H9 (cell line): ENCODE data around the gene CCDC57. TPM values are rescaled to one million over a fixed set of nuclear protein-coding genes. Genes with fewer than 3 reads are reported as not detected.

Experiments used
- DNase-seq: peaks from one replicate; pipeline ENCODE4 v3.0.0-alpha.2; 2017
- H2AFZ ChIP-seq: one replicate; pipeline ENCODE4 v1.6.1; 2013; ENCODE audit warnings: mild to moderate bottlenecking, low read length, control low read depth, moderate library complexity
- H2AK5ac ChIP-seq: 2 replicates; pipeline ENCODE4 v1.6.1; 2013; ENCODE audit warnings: low read length, control low read depth, mixed read lengths; ENCODE audit not compliant: insufficient read length
- H2BK120ac ChIP-seq: one replicate; pipeline ENCODE4 v1.6.1; 2013; ENCODE audit warnings: low read depth, mild to moderate bottlenecking, low read length, control low read depth, inconsistent platforms; ENCODE audit not compliant: poor library complexity, severe bottlenecking
- H2BK12ac ChIP-seq: 2 replicates; pipeline ENCODE4 v1.6.1; 2013; ENCODE audit warnings: low read length, control low read depth, mixed read lengths, low read depth; ENCODE audit not compliant: insufficient read length
- H2BK15ac ChIP-seq: 2 replicates; pipeline ENCODE4 v1.6.1; 2013; ENCODE audit warnings: low read depth, low read length, control low read depth
- H2BK20ac ChIP-seq: one replicate; pipeline ENCODE4 v1.6.1; 2013; ENCODE audit warnings: low read depth, mild to moderate bottlenecking, low read length, control low read depth, inconsistent platforms; ENCODE audit not compliant: poor library complexity, severe bottlenecking
- H2BK5ac ChIP-seq: 2 replicates; pipeline ENCODE4 v1.6.1; 2013; ENCODE audit warnings: low read length, control low read depth, mixed read lengths; ENCODE audit not compliant: insufficient read length
- H3K14ac ChIP-seq: 2 replicates; pipeline ENCODE4 v1.6.1; 2013; ENCODE audit warnings: low read length, control low read depth; ENCODE audit not compliant: insufficient read depth
- H3K18ac ChIP-seq: 2 replicates; pipeline ENCODE4 v1.6.1; 2013; ENCODE audit warnings: low read depth, mild to moderate bottlenecking, mixed read lengths, low read length, control low read depth; ENCODE audit not compliant: insufficient read length
- H3K23ac ChIP-seq: 2 replicates; pipeline ENCODE4 v1.6.1; 2013; ENCODE audit warnings: low read length, control low read depth, mixed read lengths, low read depth; ENCODE audit not compliant: insufficient read length
- H3K23me2 ChIP-seq: 2 replicates; pipeline ENCODE4 v1.6.1; 2013; ENCODE audit warnings: low read depth, mild to moderate bottlenecking, mixed read lengths, low read length, control low read depth; ENCODE audit not compliant: insufficient read length, poor library complexity, severe bottlenecking
- H3K27ac ChIP-seq: 2 replicates; pipeline ENCODE4 v1.5.1; 2013; ENCODE audit warnings: low read length, control low read depth, mixed read lengths, low read depth; ENCODE audit not compliant: insufficient read length
- H3K27me3 ChIP-seq: 2 replicates; pipeline ENCODE4 v1.6.1; 2013; ENCODE audit warnings: low read length, control low read depth, inconsistent platforms; ENCODE audit not compliant: insufficient read depth
- H3K4ac ChIP-seq: 2 replicates; pipeline ENCODE4 v1.6.1; 2013; ENCODE audit warnings: low read depth, mild to moderate bottlenecking, control low read depth, inconsistent platforms, low read length, moderate library complexity
- H3K4me1 ChIP-seq: 2 replicates; pipeline ENCODE4 v1.6.1; 2013; ENCODE audit warnings: low read length, control low read depth, inconsistent platforms; ENCODE audit not compliant: insufficient read depth
- H3K4me2 ChIP-seq: 2 replicates; pipeline ENCODE4 v1.6.1; 2013; ENCODE audit warnings: low read length, control low read depth, mixed read lengths; ENCODE audit not compliant: insufficient read length, insufficient read depth
- H3K56ac ChIP-seq: 2 replicates; pipeline ENCODE4 v1.6.1; 2013; ENCODE audit warnings: low read depth, mild to moderate bottlenecking, mixed read lengths, low read length, control low read depth; ENCODE audit not compliant: insufficient read length
- H3K79me1 ChIP-seq: 2 replicates; pipeline ENCODE4 v1.6.1; 2013; ENCODE audit warnings: low read depth, mild to moderate bottlenecking, moderate library complexity, low read length, control low read depth, inconsistent platforms; ENCODE audit not compliant: insufficient read depth, poor library complexity, severe bottlenecking
- H3K79me2 ChIP-seq: 2 replicates; pipeline ENCODE4 v1.6.1; 2013; ENCODE audit warnings: low read length, control low read depth, inconsistent platforms; ENCODE audit not compliant: insufficient read depth
- H3K9ac ChIP-seq: 2 replicates; pipeline ENCODE4 v1.6.1; 2013; ENCODE audit warnings: low read length, control low read depth, mixed read lengths; ENCODE audit not compliant: insufficient read length; ENCODE audit errors: extremely low read depth
- H3K9me3 ChIP-seq: one replicate; pipeline ENCODE4 v1.6.1; 2013; ENCODE audit warnings: low read depth, low read length, inconsistent platforms; ENCODE audit not compliant: control insufficient read depth
- H3T11ph ChIP-seq: one replicate; pipeline ENCODE4 v1.6.1; 2013; ENCODE audit warnings: mild to moderate bottlenecking, low read length, control low read depth, inconsistent platforms
- H4K20me1 ChIP-seq: one replicate; pipeline ENCODE4 v1.6.1; 2013; ENCODE audit not compliant: control insufficient read depth, insufficient read length, insufficient read depth
- H4K5ac ChIP-seq: 2 replicates; pipeline ENCODE4 v1.6.1; 2013; ENCODE audit warnings: low read depth, mild to moderate bottlenecking, mixed read lengths, low read length, control low read depth; ENCODE audit not compliant: insufficient read length
- H4K8ac ChIP-seq: replicated peaks from 2 replicates; pipeline ENCODE4 v1.6.1; 2013; ENCODE audit warnings: low read length, control low read depth, mixed read lengths, low read depth; ENCODE audit not compliant: insufficient read length
- H4K91ac ChIP-seq: 2 replicates; pipeline ENCODE4 v1.6.1; 2013; ENCODE audit warnings: low read depth, mild to moderate bottlenecking, moderate library complexity, mixed read lengths, low read length, control low read depth; ENCODE audit not compliant: insufficient read length
- H3K27ac Mint-ChIP-seq, 3 experiments: 2 replicates in 2 of 3; 3 replicates in 1 of 3; pipeline ENCODE4 v1.8.0; 2020 to 2021; ENCODE audit warnings: mixed read lengths in 3 of 3, mild to moderate bottlenecking in 1 of 3, moderate library complexity in 1 of 3
- H3K27me3 Mint-ChIP-seq: 2 replicates; pipeline ENCODE4 v1.8.0; 2021; ENCODE audit warnings: low read depth, mild to moderate bottlenecking, moderate library complexity, mixed read lengths
- H3K36me3 Mint-ChIP-seq, 3 experiments: 2 replicates in 2 of 3; 3 replicates in 1 of 3; pipeline ENCODE4 v1.8.0; 2020 to 2021; ENCODE audit warnings: low read depth in 3 of 3, mixed read lengths in 3 of 3; ENCODE audit not compliant: insufficient read depth in 1 of 3
- H3K4me1 Mint-ChIP-seq, 2 experiments: 2 replicates each; pipeline ENCODE4 v1.8.0; 2020; ENCODE audit warnings: mixed read lengths in 2 of 2
- H3K4me3 Mint-ChIP-seq, 2 experiments: 2 replicates in 1 of 2; 3 replicates in 1 of 2; pipeline ENCODE4 v1.8.0; 2020 to 2021; ENCODE audit warnings: mild to moderate bottlenecking in 2 of 2, mixed read lengths in 2 of 2, moderate library complexity in 1 of 2
- H3K9me3 Mint-ChIP-seq, 2 experiments: 2 replicates in 1 of 2; 3 replicates in 1 of 2; pipeline ENCODE4 v1.8.0; 2020; ENCODE audit warnings: mild to moderate bottlenecking in 2 of 2, mixed read lengths in 2 of 2, moderate library complexity in 1 of 2
- CTCF ChIP-seq: fragments of 200-600 bp; sonication (generic); conservative IDR thresholded peaks from 3 replicates; pipeline ENCODE4 v1.8.0; 2021; ENCODE audit warnings: antibody characterized with exemption, mild to moderate bottlenecking
- WGBS: extraction: QIAGEN DNeasy Blood & Tissue Kit; methylation state at CpG from one replicate; pipeline ENCODE4 v1.1.7; 2013; ENCODE audit warnings: missing lambda C conversion rate, low lambda C conversion rate, mixed read lengths; ENCODE audit not compliant: insufficient read length; ENCODE audit errors: extremely low coverage; 5-methylcytosine and 5-hydroxymethylcytosine counted together
- total RNA-seq: library from RNA; stranded (reverse); gene quantifications from 2 replicates; pipeline ENCODE4 v1.2.1, GENCODE V29; 2021

Gene CCDC57
- total RNA-seq, 1 experiment from 2014 or later: 11.0 TPM

GRCh38 chr17:82084373-82085030 is 128.1 kb downstream of the CCDC57 start:
- Histone ChIP-seq H3K9ac (no peak overlapping the region), H3K79me2 (no peaks in the 10 kb centered on the region), H2BK20ac (no peak overlapping the region), H2BK5ac (no peak overlapping the region), H4K5ac (no peak overlapping the region), H3K56ac (no peak overlapping the region), H3K27me3 (no peaks in the 10 kb centered on the region), H3K79me1 (no peaks in the 10 kb centered on the region), H4K8ac (no peak overlapping the region), H2BK12ac (no peak overlapping the region), H3K23ac (no peak overlapping the region), H2AK5ac (no peak overlapping the region), H3K4ac (no peak overlapping the region), H3K4me2 (no peak overlapping the region), H3K4me1 (no peaks in the 10 kb centered on the region), H4K91ac (no peak overlapping the region), H3T11ph (no peak overlapping the region), H2BK120ac (no peak overlapping the region), H3K14ac (no peak overlapping the region), H3K27ac (no peak overlapping the region), H4K20me1 (no peaks in the 10 kb centered on the region), H3K23me2 (no peaks in the 10 kb centered on the region), H2BK15ac (no peak overlapping the region), H3K18ac (no peak overlapping the region), H2AFZ (no peak overlapping the region), H3K9me3 (no peaks in the 10 kb centered on the region)
- Mint-ChIP-seq H3K9me3 (no peaks in the 10 kb centered on the region), H3K4me1 (no peaks in the 10 kb centered on the region), H3K27me3 (no peaks in the 10 kb centered on the region), H3K27ac (no peak overlapping the region), H3K36me3 (peaks cover 21 to 81% (median 69%) of the 10 kb centered on the region in 3 experiments; a peak in 6 of 7 replicates), H3K4me3 (no peak overlapping the region)
- WGBS: no CpG with 5 or more reads among the region's 31 CpGs
- no peak for DNase-seq
- TF ChIP-seq CTCF: no peak
